GM12878 (cell line): ENCODE measurements around the gene ZDHHC18. TPM values are rescaled to one million over a fixed set of nuclear protein-coding genes. Genes with fewer than 3 reads are reported as not detected.

Experiments used
- ATAC-seq: fragments of 200-7000 bp; cut with Tn5 transposase; 3 replicates; pipeline ENCODE4 v1.9.1; 2020; ENCODE audit warnings: mild to moderate bottlenecking, moderate library complexity
- BruUV-seq: library from RNA; stranded (reverse); fragments of 400-500 nt; replicated peaks from 2 replicates; lab custom pipeline; 2021; lab: Mats Ljungman, UMichigan
- CTCF ChIA-PET: fragments of 300-600 bp; sonication (Branson Sonifier 250); formaldehyde crosslinking; extraction: SDS; loops from one replicate; lab custom pipeline; 2021; ENCODE audit warnings: inconsistent platforms; lab: Yijun Ruan, JAX
- POLR2A ChIA-PET: fragments of 350-600 bp; formaldehyde crosslinking; extraction: SDS; loops from one replicate; lab custom pipeline; 2021; ENCODE audit warnings: inconsistent platforms; lab: Charles Lee
- RAD21 ChIA-PET: fragments of 300-600 bp; sonication (Branson Sonifier 250); formaldehyde crosslinking; loops from one replicate; lab custom pipeline; 2023; ENCODE audit warnings: antibody characterized with exemption; ENCODE audit not compliant: unreplicated experiment; lab: Charles Lee
- SMC1A ChIA-PET: fragments of 300-600 bp; sonication (Branson Sonifier 250); formaldehyde crosslinking; loops from one replicate; lab custom pipeline; 2023; ENCODE audit not compliant: unreplicated experiment, uncharacterized antibody; lab: Charles Lee
- DNase-seq: peaks from one replicate; pipeline ENCODE4 v3.0.0-alpha.2; 2011; ENCODE audit warnings: low read depth, low spot score
- FAIRE-seq: peaks from 3 replicates; lab custom pipeline; 2011; peaks lifted over from hg19 to GRCh38; lab: Jason Lieb, UNC
- H2AFZ ChIP-seq: 2 replicates; pipeline ENCODE4 v1.6.0; 2011; ENCODE audit warnings: low read depth, low read length, control low read depth; ENCODE audit not compliant: control insufficient read depth
- H3K27ac ChIP-seq: 2 replicates; pipeline ENCODE4 v1.5.1; 2011; ENCODE audit warnings: control low read depth; ENCODE audit not compliant: control insufficient read depth, insufficient read depth
- H3K27me3 ChIP-seq, 2 experiments: replicated peaks in 1 of 2; 2 replicates each; pipeline versions ENCODE4 v1.6.0 to v1.6.1; 2011; ENCODE audit warnings: low read length in 1 of 2; ENCODE audit not compliant: control insufficient read depth in 2 of 2, insufficient read depth in 2 of 2
- H3K36me3 ChIP-seq, 2 experiments: 2 replicates each; pipeline ENCODE4 v1.5.1; 2011; ENCODE audit warnings: low read length in 1 of 2; ENCODE audit not compliant: control insufficient read depth in 2 of 2, insufficient read depth in 2 of 2
- H3K4me1 ChIP-seq: 2 replicates; pipeline ENCODE4 v1.6.1; 2011; ENCODE audit warnings: mild to moderate bottlenecking, low read length, moderate library complexity, mixed read lengths; ENCODE audit not compliant: control insufficient read depth, insufficient read depth
- H3K4me2 ChIP-seq: 2 replicates; pipeline ENCODE4 v1.6.0; 2011; ENCODE audit warnings: control low read depth; ENCODE audit not compliant: control insufficient read depth, insufficient read depth
- H3K4me3 ChIP-seq: fragments of 200-600 bp; sonication (generic); 2 replicates; pipeline ENCODE4 v1.5.1; 2016
- H3K79me2 ChIP-seq: 2 replicates; pipeline ENCODE4 v1.6.0; 2011; ENCODE audit warnings: low read length; ENCODE audit not compliant: control insufficient read depth, insufficient read depth
- H3K9ac ChIP-seq: 2 replicates; pipeline ENCODE4 v1.8.0; 2011; ENCODE audit warnings: low read length, control low read depth, mixed read lengths; ENCODE audit not compliant: control insufficient read depth, insufficient read depth
- H3K9me3 ChIP-seq: replicated peaks from 3 replicates; pipeline ENCODE4 v1.5.1; 2011; ENCODE audit warnings: mild to moderate bottlenecking, low read length; ENCODE audit not compliant: control insufficient read depth, insufficient read depth
- H4K20me1 ChIP-seq: 2 replicates; pipeline ENCODE4 v1.6.0; 2011; ENCODE audit not compliant: control insufficient read depth, insufficient read depth
- CUX1 ChIP-seq: IDR thresholded peaks from 2 replicates; pipeline ENCODE4 v1.6.1; 2012; ENCODE audit warnings: improper control_type of control experiment, low read depth, low read length; ENCODE audit not compliant: insufficient replicate concordance
- HCFC1 ChIP-seq: fragments of 150-350 bp; IDR thresholded peaks from 2 replicates; pipeline ENCODE4 v1.6.1; 2014; ENCODE audit warnings: low read length
- IKZF2 ChIP-seq, 2 experiments: fragments of 450-650 bp; IDR thresholded peaks; 2 replicates each; pipeline ENCODE4 v1.6.1; 2017; ENCODE audit warnings: mild to moderate bottlenecking in 2 of 2, moderate library complexity in 2 of 2
- MAX ChIP-seq: IDR thresholded peaks from 2 replicates; pipeline ENCODE4 v1.6.1; 2012; ENCODE audit warnings: low read depth, low read length, improper control_type of control experiment
- NRF1 ChIP-seq: conservative IDR thresholded peaks from 2 replicates; pipeline ENCODE4 v1.6.1; 2011; ENCODE audit warnings: mild to moderate bottlenecking, low read depth, low read length, improper control_type of control experiment
- POLR2A ChIP-seq: IDR thresholded peaks from 2 replicates; pipeline ENCODE4 v1.6.1; 2011; ENCODE audit warnings: low read depth, mild to moderate bottlenecking, low read length
- RAD51 ChIP-seq: fragments of 450-650 bp; IDR thresholded peaks from 2 replicates; pipeline ENCODE4 v1.6.1; 2016; ENCODE audit warnings: moderate library complexity, mild to moderate bottlenecking, inconsistent platforms
- ZBED1 ChIP-seq: IDR thresholded peaks from 2 replicates; pipeline ENCODE4 v1.6.1; 2016; ENCODE audit warnings: borderline replicate concordance
- ZBTB33 ChIP-seq: fragments of 450-650 bp; IDR thresholded peaks from 2 replicates; pipeline ENCODE4 v1.6.1; 2017; ENCODE audit warnings: mild to moderate bottlenecking
- ZNF24 ChIP-seq: fragments of 450-650 bp; IDR thresholded peaks from 2 replicates; pipeline ENCODE4 v1.6.1; 2017; ENCODE audit warnings: antibody characterized with exemption, mild to moderate bottlenecking
- ZNF592 ChIP-seq: fragments of 450-650 bp; IDR thresholded peaks from 2 replicates; pipeline ENCODE4 v1.6.1; 2017; ENCODE audit warnings: mild to moderate bottlenecking, moderate library complexity
- ZNF622 ChIP-seq: fragments of 450-650 bp; IDR thresholded peaks from 2 replicates; pipeline ENCODE4 v1.6.1; 2017; ENCODE audit warnings: mild to moderate bottlenecking, inconsistent platforms
- WGBS: methylation state at CpG from one replicate; pipeline ENCODE4 v1.1.6; 2016; ENCODE audit warnings: low lambda C conversion rate; ENCODE audit not compliant: insufficient replicate concordance, insufficient coverage; ENCODE audit errors: missing lambda C conversion rate; 5-methylcytosine and 5-hydroxymethylcytosine counted together
- in situ Hi-C: fragments of 300-500 bp; cut with MboI; formaldehyde crosslinking; loops from 9 replicates; pipeline ENCODE4 v1.14.3; 2018; ENCODE audit warnings: mixed read lengths
- intact Hi-C: fragments of 100-400 bp; cut with micrococcal nuclease; formaldehyde crosslinking; loops from one replicate; pipeline ENCODE4 v1.14.2; 2022; ENCODE audit not compliant: unreplicated experiment
- polyA plus RNA-seq, 11 experiments: library from polyadenylated mRNA; depleted of rRNA in 4 of 11; unstranded in 6 of 11; stranded (reverse) in 5 of 11; fragments of >200 nt; fragmentation: Nextera tagmentation in 4 of 11; fragmentation: Illumina TruSeq in 1 of 11; extraction: Ambion mirVana in 4 of 11; extraction: Trizol in 1 of 11; gene quantifications; 1 replicate in 1 of 11; 2 replicates in 10 of 11; pipeline versions ENCODE4 v1.2.1 to v1.2.3, GENCODE V29; 2011 to 2016; ENCODE audit warnings: inconsistent platforms in 2 of 11, missing spikeins in 2 of 11, low read depth in 1 of 11
- total RNA-seq, 4 experiments: library from RNA; depleted of rRNA in 3 of 4; stranded (reverse); fragments of >200 nt in 3 of 4; fragmentation: Illumina TruSeq in 1 of 4; extraction: Trizol in 1 of 4; gene quantifications; 2 replicates each; pipeline versions ENCODE4 v1.2.1 to v1.2.3, GENCODE V29; 2013 to 2021

ZDHHC18 gene
- total and polyA plus RNA-seq, 10 of the 15 experiments (the other 5 are each of a cell fraction or from before 2014, with no cell fraction given): 0.40 to 81.2 (median 21.3) TPM

GRCh38 chr1:26882696-26883463 lies 56.4 kb downstream of the ZDHHC18 start:
- WGBS: 88% methylated on average over 5 of the region's 5 CpGs
- no peak for ATAC-seq
- TF ChIP-seq ZBED1 (no peak), POLR2A (no peak), ZNF592 (no peak), IKZF2 (IDR thresholded peaks at IDR 0.05) (no peak), HCFC1 (no peak), MAX (no peak), RAD51 (no peak), ZNF24 (no peak), NRF1 (no peak), ZNF622 (no peak), ZBTB33 (no peak), CUX1 (no peak)

More at GRCh38 chr1:26882696-26883463, 56.4 kb downstream of the ZDHHC18 start:
- BruUV-seq: TSS peak; percentile 38
- intact Hi-C loops (no loop called here), in situ Hi-C loops (no loop called here)
- SMC1A ChIA-PET: interaction anchor here (0.9 to 2.7 kb wide), 3 partner anchors 17 to 281 kb away, joined by 4 to 10 read pairs (median 4); no protein-coding TSS in a partner anchor
- no peak overlapping the region for H3K4me3 ChIP-seq
- no peaks in the 10 kb centered on the region for H4K20me1 ChIP-seq
- no peak overlapping the region for H3K9ac ChIP-seq
- DNase-seq (no peak), FAIRE-seq (no peak)
- peaks cover 2% of the 10 kb centered on the region; the same call in 1 of the 2 replicates for H3K79me2 ChIP-seq
- peaks cover 17 to 35% of the 10 kb centered on the region in 2 experiments for H3K36me3 ChIP-seq
- POLR2A ChIA-PET: interaction anchor here (0.5 to 0.6 kb wide), 2 partner anchors 173 to 1282 kb away, joined by 3 to 6 read pairs; no protein-coding TSS in a partner anchor
- CTCF ChIA-PET: interaction anchor here (1.0 to 3.3 kb wide), 5 partner anchors 24 to 284 kb away, joined by 3 to 27 read pairs (median 4); no protein-coding TSS in a partner anchor
- RAD21 ChIA-PET: interaction anchor here (1.4 kb wide), 1 partner anchor 92 kb away, joined by 7 read pairs; no protein-coding TSS in a partner anchor
- H3K9me3 ChIP-seq: no peaks in the 10 kb centered on the region
- no peaks in the 10 kb centered on the region for H3K4me1 ChIP-seq
- no peak overlapping the region for H3K27ac ChIP-seq
- H3K4me2 ChIP-seq: no peak overlapping the region
- no peaks in the 10 kb centered on the region for H3K27me3 ChIP-seq
- no peak overlapping the region for H2AFZ ChIP-seq
